WTC11 (cell line): ENCODE measurements around the gene UMODL1. TPM values are rescaled to one million over a fixed set of nuclear protein-coding genes. Genes with fewer than 3 reads are reported as not detected.

Source experiments
- ATAC-seq: fragments of 200-7000 bp; cut with Tn5 transposase; 2 replicates; pipeline ENCODE4 v1.10.0; 2021; ENCODE audit warnings: mild to moderate bottlenecking, moderate library complexity
- CTCF ChIA-PET: fragments of 300-600 bp; sonication (Branson Sonifier 250); formaldehyde crosslinking; loops from one replicate; lab custom pipeline; 2021; ENCODE audit warnings: antibody characterized with exemption; lab: Charles Lee
- POLR2A ChIA-PET: fragments of 350-600 bp; sonication (Branson Sonifier 250); formaldehyde crosslinking; loops from one replicate; lab custom pipeline; 2021; ENCODE audit warnings: antibody characterized with exemption; lab: Charles Lee
- DNase-seq: peaks from one replicate; pipeline ENCODE4 v3.0.0; 2021; ENCODE audit warnings: low spot score
- H3K27ac Mint-ChIP-seq: 2 replicates; pipeline ENCODE4 v1.8.0; 2021; ENCODE audit warnings: mixed read lengths
- H3K27me3 Mint-ChIP-seq: 2 replicates; pipeline ENCODE4 v1.8.0; 2021; ENCODE audit warnings: low read depth, mild to moderate bottlenecking, moderate library complexity, mixed read lengths
- H3K36me3 Mint-ChIP-seq: 2 replicates; pipeline ENCODE4 v1.8.0; 2021; ENCODE audit warnings: mixed read lengths
- H3K4me1 Mint-ChIP-seq: 2 replicates; pipeline ENCODE4 v1.8.0; 2022; ENCODE audit warnings: mixed read lengths
- H3K4me3 Mint-ChIP-seq: 2 replicates; pipeline ENCODE4 v1.8.0; 2021; ENCODE audit warnings: mild to moderate bottlenecking, moderate library complexity, mixed read lengths
- H3K9me3 Mint-ChIP-seq: 2 replicates; pipeline ENCODE4 v1.8.0; 2021; ENCODE audit warnings: mixed read lengths
- AFF4 ChIP-seq: sonication (generic); formaldehyde crosslinking; IDR thresholded peaks from 2 replicates; pipeline ENCODE4 v1.8.1; 2023; ENCODE audit warnings: mild to moderate bottlenecking, missing genetic modification reagents, borderline replicate concordance
- CBFB ChIP-seq: sonication (generic); formaldehyde crosslinking; IDR thresholded peaks from 2 replicates; pipeline ENCODE4 v1.8.1; 2022; ENCODE audit warnings: mild to moderate bottlenecking, low read depth, missing genetic modification reagents
- CTCF ChIP-seq: fragments of 200-600 bp; IDR thresholded peaks from 2 replicates; pipeline ENCODE4 v1.8.0; 2022; ENCODE audit warnings: antibody characterized with exemption
- ESRRA ChIP-seq: sonication (generic); formaldehyde crosslinking; IDR thresholded peaks from 2 replicates; pipeline ENCODE4 v1.8.1; 2022; ENCODE audit warnings: mild to moderate bottlenecking, missing genetic modification reagents, borderline replicate concordance
- GABPB1 ChIP-seq: sonication (generic); formaldehyde crosslinking; IDR thresholded peaks from 2 replicates; pipeline ENCODE4 v1.8.1; 2023; ENCODE audit warnings: mild to moderate bottlenecking, missing genetic modification reagents
- IRF2 ChIP-seq: sonication (generic); formaldehyde crosslinking; IDR thresholded peaks from 2 replicates; pipeline ENCODE4 v1.8.0; 2022; ENCODE audit warnings: low read depth, missing genetic modification reagents, borderline replicate concordance
- KAT7 ChIP-seq: sonication (generic); formaldehyde crosslinking; IDR thresholded peaks from 2 replicates; pipeline ENCODE4 v1.8.1; 2023; ENCODE audit warnings: missing genetic modification reagents, mild to moderate bottlenecking, borderline replicate concordance
- MXD4 ChIP-seq: fragments of 250-450 bp; sonication (Bioruptor Pico); IDR thresholded peaks from 2 replicates; pipeline ENCODE4 v1.8.0; 2021; ENCODE audit warnings: mild to moderate bottlenecking, moderate library complexity, borderline replicate concordance
- NFATC4 ChIP-seq: fragments of 250-450 bp; sonication (Bioruptor Pico); IDR thresholded peaks from 2 replicates; pipeline ENCODE4 v1.9.0; 2021; ENCODE audit warnings: mild to moderate bottlenecking
- NFYB ChIP-seq: sonication (generic); formaldehyde crosslinking; conservative IDR thresholded peaks from 2 replicates; pipeline ENCODE4 v1.8.0; 2022; ENCODE audit warnings: low read depth, missing genetic modification reagents
- RELA ChIP-seq: sonication (generic); formaldehyde crosslinking; IDR thresholded peaks from 2 replicates; pipeline ENCODE4 v1.8.1; 2022; ENCODE audit warnings: missing genetic modification reagents, mild to moderate bottlenecking, borderline replicate concordance
- TP53 ChIP-seq: sonication (generic); formaldehyde crosslinking; IDR thresholded peaks from 2 replicates; pipeline ENCODE4 v1.8.1; 2023; ENCODE audit warnings: mild to moderate bottlenecking, missing genetic modification reagents
- ZBTB21 ChIP-seq: sonication (generic); formaldehyde crosslinking; IDR thresholded peaks from 2 replicates; pipeline ENCODE4 v1.8.1; 2023; ENCODE audit warnings: mild to moderate bottlenecking, missing genetic modification reagents, borderline replicate concordance
- ZNF121 ChIP-seq: sonication (generic); formaldehyde crosslinking; IDR thresholded peaks from 2 replicates; pipeline ENCODE4 v1.8.0; 2023; ENCODE audit warnings: missing genetic modification reagents
- ZSCAN18 ChIP-seq: fragments of 250-450 bp; sonication (Bioruptor Pico); IDR thresholded peaks from 2 replicates; pipeline ENCODE4 v2.1.2; 2022; ENCODE audit warnings: mild to moderate bottlenecking, moderate library complexity
- total RNA-seq: library from RNA; stranded (reverse); gene quantifications from 3 replicates; pipeline ENCODE4 v1.2.3, GENCODE V29; 2021
- TF ChIP-seq, protein P1 (sequence below): sonication (generic); formaldehyde crosslinking; conservative IDR thresholded peaks from 2 replicates; pipeline ENCODE4 v1.8.1; 2022; ENCODE audit warnings: mild to moderate bottlenecking, missing genetic modification reagents
- TF ChIP-seq, protein P2 (sequence below): sonication (generic); formaldehyde crosslinking; IDR thresholded peaks from 2 replicates; pipeline ENCODE4 v1.8.1; 2023; ENCODE audit warnings: mild to moderate bottlenecking, missing genetic modification reagents

Gene UMODL1
- total RNA-seq, 1 experiment from 2014 or later, result not detected

DNA sequence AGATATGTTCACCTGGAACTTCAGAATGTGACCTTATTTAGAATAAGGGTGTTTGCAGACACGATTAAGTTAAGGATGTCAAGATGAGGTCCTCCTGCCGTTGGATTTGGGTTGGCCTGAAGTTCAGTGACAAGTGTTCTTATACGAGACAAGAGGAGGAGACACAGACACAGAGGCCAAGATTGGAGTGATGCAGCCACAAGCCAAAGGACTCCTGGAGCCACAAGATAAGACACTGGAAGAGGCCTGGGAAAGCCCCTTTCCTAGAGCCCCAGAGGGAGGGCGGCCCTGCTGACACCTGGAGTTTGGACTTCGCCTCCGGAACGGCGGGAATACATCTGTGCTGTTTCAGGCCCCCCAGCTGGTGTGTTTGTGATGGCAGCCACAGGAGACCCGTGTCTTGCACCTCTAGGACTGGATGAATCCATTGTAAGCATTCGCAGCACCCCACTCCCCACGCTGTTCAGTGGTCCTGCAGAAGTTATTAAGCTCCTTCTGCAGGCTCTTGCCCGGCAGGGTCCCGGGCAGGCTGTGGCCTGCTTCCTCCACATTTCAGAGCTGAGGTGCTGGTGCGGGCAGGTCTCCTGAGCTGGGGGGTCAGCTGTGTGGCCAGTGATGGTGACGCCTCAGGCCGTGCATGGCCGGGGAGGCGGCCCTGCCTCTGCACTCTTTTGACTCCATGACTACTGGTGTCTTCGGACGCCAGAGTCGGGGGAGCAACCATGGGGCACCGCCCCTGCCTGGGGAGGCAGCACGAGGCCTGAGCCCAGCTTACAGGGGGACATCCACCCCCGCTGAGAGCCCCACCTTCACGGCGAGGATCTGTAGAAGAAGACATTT, 34.6 kb downstream of the UMODL1 start:
- Mint-ChIP-seq H3K27ac (no peak overlapping the region; the same call in 1 of the 2 replicates), H3K4me1 (peaks cover 10% of the 10 kb centered on the region), H3K27me3 (no peaks in the 10 kb centered on the region)
- TF ChIP-seq ZBTB21 (CRISPR knock-in tag), result no peak
- TF ChIP-seq IRF2, result no peak
- no peak for TF ChIP-seq GABPB1 (CRISPR knock-in tag)
- no peak for TF ChIP-seq AFF4 (CRISPR knock-in tag)
- no peak for TF ChIP-seq ZNF121 (CRISPR knock-in tag)
- no peak for TF ChIP-seq KAT7 (CRISPR knock-in tag)
- TF ChIP-seq, protein P1, sequence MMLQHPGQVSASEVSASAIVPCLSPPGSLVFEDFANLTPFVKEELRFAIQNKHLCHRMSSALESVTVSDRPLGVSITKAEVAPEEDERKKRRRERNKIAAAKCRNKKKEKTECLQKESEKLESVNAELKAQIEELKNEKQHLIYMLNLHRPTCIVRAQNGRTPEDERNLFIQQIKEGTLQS, result no peak
- TF ChIP-seq TP53 (CRISPR knock-in tag), result no peak
- TF ChIP-seq ZSCAN18 (CRISPR knock-in tag), result no peak
- TF ChIP-seq CBFB (CRISPR knock-in tag), result no peak
- TF ChIP-seq MXD4 (CRISPR knock-in tag), result no peak
- no peak for TF ChIP-seq NFYB (CRISPR knock-in tag)
- TF ChIP-seq, protein P2, sequence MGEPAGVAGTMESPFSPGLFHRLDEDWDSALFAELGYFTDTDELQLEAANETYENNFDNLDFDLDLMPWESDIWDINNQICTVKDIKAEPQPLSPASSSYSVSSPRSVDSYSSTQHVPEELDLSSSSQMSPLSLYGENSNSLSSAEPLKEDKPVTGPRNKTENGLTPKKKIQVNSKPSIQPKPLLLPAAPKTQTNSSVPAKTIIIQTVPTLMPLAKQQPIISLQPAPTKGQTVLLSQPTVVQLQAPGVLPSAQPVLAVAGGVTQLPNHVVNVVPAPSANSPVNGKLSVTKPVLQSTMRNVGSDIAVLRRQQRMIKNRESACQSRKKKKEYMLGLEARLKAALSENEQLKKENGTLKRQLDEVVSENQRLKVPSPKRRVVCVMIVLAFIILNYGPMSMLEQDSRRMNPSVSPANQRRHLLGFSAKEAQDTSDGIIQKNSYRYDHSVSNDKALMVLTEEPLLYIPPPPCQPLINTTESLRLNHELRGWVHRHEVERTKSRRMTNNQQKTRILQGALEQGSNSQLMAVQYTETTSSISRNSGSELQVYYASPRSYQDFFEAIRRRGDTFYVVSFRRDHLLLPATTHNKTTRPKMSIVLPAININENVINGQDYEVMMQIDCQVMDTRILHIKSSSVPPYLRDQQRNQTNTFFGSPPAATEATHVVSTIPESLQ, result no peak
- TF ChIP-seq RELA (CRISPR knock-in tag), result no peak
- TF ChIP-seq NFATC4 (CRISPR knock-in tag), result no peak
- TF ChIP-seq ESRRA (CRISPR knock-in tag), result no peak
- TF ChIP-seq CTCF, result no peak
- TF ChIP-seq, all 79 proteins: peak for 0
- no peaks in the 10 kb centered on the region for H3K9me3 Mint-ChIP-seq
- H3K4me3 Mint-ChIP-seq, result no peak overlapping the region
- CTCF ChIA-PET, result interaction anchor here (0.9 to 4.0 kb wide), 3 partner anchors 11 to 289 kb away, joined by 3 to 40 read pairs (median 3); no protein-coding TSS in a partner anchor
- no peak for DNase-seq
- ATAC-seq, result no peak
- POLR2A ChIA-PET, result no interaction called here
- H3K36me3 Mint-ChIP-seq, result no peaks in the 10 kb centered on the region
